Upper lobe of left lung (tissue), 6 donors: ENCODE results near the gene SMG9. TPM values are rescaled to one million over a fixed set of nuclear protein-coding genes. Genes with fewer than 3 reads are reported as not detected.
A peak's percentile ranks its signal among the peaks of the same experiment; 100 is the strongest.

Experiments used
- ATAC-seq, 2 donors: fragments of 200-7000 bp; cut with Tn5 transposase; one replicate each; pipeline ENCODE4 v1.9.1; 2022; ENCODE audit warnings: mild to moderate bottlenecking in 2 of 2, moderate library complexity in 2 of 2; ENCODE audit not compliant: low FRiP score in 2 of 2
- DNase-seq, 2 donors: peaks; one replicate each; pipeline ENCODE4 v3.0.0-alpha.2; 2019 to 2020
- H3K27ac ChIP-seq, 4 donors: fragments of 200-600 bp; sonication (generic); one replicate each; pipeline ENCODE4 v1.5.1; 2016 to 2019
- H3K27me3 ChIP-seq, 4 donors: fragments of 200-600 bp; sonication (generic); one replicate each; pipeline ENCODE4 v1.5.1; 2017 to 2019
- H3K36me3 ChIP-seq, 4 donors: fragments of 200-600 bp; sonication (generic); one replicate each; pipeline ENCODE4 v1.5.1; 2016 to 2019
- H3K4me1 ChIP-seq, 4 donors: fragments of 200-600 bp; sonication (generic); one replicate each; pipeline ENCODE4 v1.5.1; 2018 to 2019
- H3K4me3 ChIP-seq, 4 donors: fragments of 200-600 bp; sonication (generic); one replicate each; pipeline ENCODE4 v1.5.1; 2017 to 2019; ENCODE audit warnings: mild to moderate bottlenecking in 2 of 4, moderate library complexity in 1 of 4
- H3K9me3 ChIP-seq, 4 donors: fragments of 200-600 bp; sonication (generic); one replicate each; pipeline ENCODE4 v1.5.1; 2018 to 2019
- CTCF ChIP-seq, 6 experiments: fragments of 450-650 bp in 4 of 6; fragments of 200-600 bp in 2 of 6; sonication (generic) in 2 of 6; IDR thresholded peaks; one replicate each; pipeline ENCODE4 v1.5.1; 2016 to 2019; ENCODE audit warnings: antibody characterized with exemption in 6 of 6
- EP300 ChIP-seq, 4 donors: sonication (generic); formaldehyde crosslinking; IDR thresholded peaks; one replicate each; pipeline ENCODE4 v1.5.1; 2017; ENCODE audit warnings: antibody characterized with exemption in 4 of 4, control low read depth in 2 of 4
- POLR2A ChIP-seq, 4 donors: fragments of 450-650 bp; IDR thresholded peaks; one replicate each; pipeline ENCODE4 v1.5.1; 2016 to 2017; ENCODE audit warnings: antibody characterized with exemption in 4 of 4, mild to moderate bottlenecking in 2 of 4
- POLR2AphosphoS5 ChIP-seq, 2 donors: sonication (generic); formaldehyde crosslinking; IDR thresholded peaks; one replicate each; pipeline ENCODE4 v1.5.1; 2017; ENCODE audit warnings: antibody characterized with exemption in 2 of 2
- WGBS, 2 donors: methylation state at CpG; one replicate each; pipeline ENCODE4 v1.1.5; 2017 to 2018; 5-methylcytosine and 5-hydroxymethylcytosine counted together
- total RNA-seq, 6 donors: library from RNA; depleted of rRNA in 4 of 6; stranded (reverse); fragments of >200 nt in 4 of 6; gene quantifications; one replicate each; pipeline versions ENCODE4 v1.1.0 to v1.2.1, GENCODE V29; 2016 to 2021
- donor health status: DM: no; HTN: no; CAD: no; lungs with moderate emphysema.
- donor health status: DM: no; HTN: yes; CAD: no; lungs with severe emphysema.

The SMG9 gene
- total RNA-seq, 6 donors from 2014 or later, result 23.0 to 119 (median 52.9) TPM

- Histone ChIP-seq H3K27me3 (no peaks in the 10 kb centered on the region), H3K9me3 (no peaks in the 10 kb centered on the region), H3K27ac (no peak overlapping the region), H3K36me3 (peaks cover 13 to 75% (median 55%) of the 10 kb centered on the region in 4 donors), H3K4me1 (peaks cover 16 to 29% (median 20%) of the 10 kb centered on the region in 4 donors), H3K4me3 (no peak overlapping the region)
- DNase-seq (no peak), ATAC-seq (no peak)
- 52 to 75% methylated on average over 4 of the region's 4 CpGs for WGBS, 2 donors
- TF ChIP-seq EP300 (IDR thresholded peaks at IDR 0.05), result no peak
- TF ChIP-seq POLR2A (IDR thresholded peaks at IDR 0.05), result no peak
- no peak for TF ChIP-seq CTCF (IDR thresholded peaks at IDR 0.05)
Measured at GRCh38 chr19:43748685-43749084, 6.1 kb downstream of the SMG9 start.

- Histone ChIP-seq H3K27me3 (no peaks in the 10 kb centered on the region), H3K4me3 (no peak overlapping the region), H3K27ac (no peak overlapping the region), H3K9me3 (no peaks in the 10 kb centered on the region), H3K36me3 (peaks cover 13 to 80% (median 59%) of the 10 kb centered on the region in 4 donors), H3K4me1 (peaks cover 12 to 24% (median 15%) of the 10 kb centered on the region in 4 donors)
- TF ChIP-seq POLR2A (IDR thresholded peaks at IDR 0.05) (no peak), CTCF (IDR thresholded peaks at IDR 0.05) (no peak), POLR2AphosphoS5 (IDR thresholded peaks at IDR 0.05) (no peak), EP300 (IDR thresholded peaks at IDR 0.05) (no peak)
- ATAC-seq (no peak), DNase-seq (no peak)
- WGBS, 2 donors, result 91 to 96% methylated on average over 4 of the region's 4 CpGs
Measured at GRCh38 chr19:43748205-43748594, 6.6 kb downstream of the SMG9 start.

- H3K9me3 ChIP-seq, result no peaks in the 10 kb centered on the region
- ATAC-seq, result no peak
- no peak for TF ChIP-seq EP300 (IDR thresholded peaks at IDR 0.05)
- no peak for TF ChIP-seq POLR2AphosphoS5 (IDR thresholded peaks at IDR 0.05)
- no peak for TF ChIP-seq POLR2A (IDR thresholded peaks at IDR 0.05)
- TF ChIP-seq CTCF (IDR thresholded peaks at IDR 0.05), result no peak
- H3K4me1 ChIP-seq, result peaks cover 6 to 19% (median 10%) of the 10 kb centered on the region in 4 donors
- H3K27ac ChIP-seq, result no peak overlapping the region
- no peak overlapping the region for H3K4me3 ChIP-seq
- no peaks in the 10 kb centered on the region for H3K27me3 ChIP-seq
- peak in 1 of 2 donors; percentile 65 for DNase-seq
- 75 to 90% methylated on average over 9 to 16 of the region's 16 CpGs for WGBS, 2 donors
- peaks cover 13 to 83% (median 62%) of the 10 kb centered on the region in 4 donors for H3K36me3 ChIP-seq
Measured at GRCh38 chr19:43747557-43748204, 7.1 kb downstream of the SMG9 start.

- WGBS, 2 donors, result 80 to 97% methylated on average over 3 of the region's 3 CpGs
- ATAC-seq, result no peak
- Histone ChIP-seq H3K4me1 (peaks cover 0 to 7% (median 5%) of the 10 kb centered on the region in 4 donors), H3K27me3 (no peaks in the 10 kb centered on the region), H3K27ac (no peak overlapping the region), H3K4me3 (no peak overlapping the region), H3K9me3 (no peaks in the 10 kb centered on the region), H3K36me3 (peaks cover 13 to 96% (median 80%) of the 10 kb centered on the region in 4 donors)
- no peak for DNase-seq
- TF ChIP-seq EP300 (IDR thresholded peaks at IDR 0.05), result no peak
Measured at GRCh38 chr19:43743059-43743458, 11.7 kb downstream of the SMG9 start.

GRCh38 chr19:43741075-43741825, 13.5 kb downstream of the SMG9 start:
- WGBS, 2 donors, result 86% methylated on average over 10 of the region's 10 CpGs
- H3K27me3 ChIP-seq, result no peaks in the 10 kb centered on the region
- peaks cover 0 to 7% (median 5%) of the 10 kb centered on the region in 4 donors for H3K4me1 ChIP-seq
- no peaks in the 10 kb centered on the region for H3K9me3 ChIP-seq
- DNase-seq (no peak), ATAC-seq (no peak)
- H3K4me3 ChIP-seq, result no peak overlapping the region
- no peak for TF ChIP-seq CTCF (IDR thresholded peaks at IDR 0.05)
- TF ChIP-seq POLR2A (IDR thresholded peaks at IDR 0.05), result no peak
- no peak for TF ChIP-seq EP300 (IDR thresholded peaks at IDR 0.05)
- TF ChIP-seq POLR2AphosphoS5 (IDR thresholded peaks at IDR 0.05), result no peak
- peaks cover 7 to 96% (median 80%) of the 10 kb centered on the region in 4 donors for H3K36me3 ChIP-seq
- no peak overlapping the region for H3K27ac ChIP-seq
